MM.1S (cell line): ENCODE measurements around the gene ZBTB32.

Experiments used
- DNase-seq: peaks from one replicate; pipeline ENCODE4 v3.0.0-alpha.2; 2015
- H2AFZ ChIP-seq: fragments of 300-600 bp; sonication (generic); 2 replicates; pipeline ENCODE4 v1.6.0; 2016; ENCODE audit warnings: antibody characterized with exemption, low read length
- H3F3A ChIP-seq: fragments of 300-600 bp; sonication (generic); 2 replicates; pipeline ENCODE4 v1.6.1; 2016; ENCODE audit warnings: mild to moderate bottlenecking, antibody characterized with exemption, low read length, moderate library complexity, mixed read lengths; ENCODE audit not compliant: insufficient read depth
- H3K27ac ChIP-seq: fragments of 300-600 bp; sonication (generic); 2 replicates; pipeline ENCODE4 v1.5.1; 2016; ENCODE audit warnings: mild to moderate bottlenecking, low read length
- H3K27me3 ChIP-seq: fragments of 300-600 bp; sonication (generic); replicated peaks from 2 replicates; pipeline ENCODE4 v1.6.0; 2016; ENCODE audit warnings: low read length; ENCODE audit not compliant: insufficient read depth
- H3K36me3 ChIP-seq: fragments of 300-600 bp; sonication (generic); replicated peaks from 2 replicates; pipeline ENCODE4 v1.6.1; 2016; ENCODE audit warnings: mild to moderate bottlenecking, low read length, mixed read lengths; ENCODE audit not compliant: insufficient read depth
- H3K4me1 ChIP-seq: fragments of 300-600 bp; sonication (generic); 2 replicates; pipeline ENCODE4 v1.6.1; 2016; ENCODE audit warnings: low read length, mixed read lengths
- H3K4me2 ChIP-seq: fragments of 300-600 bp; sonication (generic); 2 replicates; pipeline ENCODE4 v1.6.0; 2016; ENCODE audit warnings: low read depth, low read length
- H3K4me3 ChIP-seq: fragments of 300-600 bp; sonication (generic); 2 replicates; pipeline ENCODE4 v1.5.1; 2016; ENCODE audit warnings: low read length, mixed read lengths
- H3K79me2 ChIP-seq: fragments of 300-600 bp; sonication (generic); 2 replicates; pipeline ENCODE4 v1.6.1; 2016; ENCODE audit warnings: mixed run types, low read length, mixed read lengths
- H3K9ac ChIP-seq: fragments of 300-600 bp; sonication (generic); 2 replicates; pipeline ENCODE4 v1.6.1; 2016; ENCODE audit warnings: low read length, mixed read lengths
- H3K9me2 ChIP-seq: fragments of 300-600 bp; sonication (generic); replicated peaks from 2 replicates; pipeline ENCODE4 v1.6.1; 2016; ENCODE audit warnings: mild to moderate bottlenecking, low read length, mixed read lengths; ENCODE audit not compliant: insufficient read depth
- H3K9me3 ChIP-seq: fragments of 300-600 bp; sonication (generic); replicated peaks from 2 replicates; pipeline ENCODE4 v1.6.1; 2016; ENCODE audit warnings: mild to moderate bottlenecking, low read length, mixed read lengths; ENCODE audit not compliant: insufficient read depth
- H4K20me1 ChIP-seq: fragments of 300-600 bp; sonication (generic); 2 replicates; pipeline ENCODE4 v1.6.1; 2016; ENCODE audit warnings: mild to moderate bottlenecking, low read length, moderate library complexity, mixed read lengths; ENCODE audit not compliant: insufficient read depth
- EZH2 ChIP-seq: fragments of 300-600 bp; sonication (generic); optimal IDR thresholded peaks from 2 replicates; pipeline ENCODE3; 2017; ENCODE audit warnings: low read depth, mild to moderate bottlenecking, antibody characterized with exemption, low read length, mixed read lengths
- EZH2phosphoT487 ChIP-seq: fragments of 300-600 bp; sonication (generic); IDR thresholded peaks from 2 replicates; pipeline ENCODE4 v1.6.1; 2018; ENCODE audit warnings: antibody characterized with exemption, low read length
- TF ChIP-seq, protein P1 (sequence below): fragments of 300-600 bp; sonication (generic); IDR thresholded peaks from 2 replicates; pipeline ENCODE4 v1.5.1; 2016; ENCODE audit warnings: antibody characterized with exemption, low read length, mixed read lengths

The ZBTB32 gene

DNA sequence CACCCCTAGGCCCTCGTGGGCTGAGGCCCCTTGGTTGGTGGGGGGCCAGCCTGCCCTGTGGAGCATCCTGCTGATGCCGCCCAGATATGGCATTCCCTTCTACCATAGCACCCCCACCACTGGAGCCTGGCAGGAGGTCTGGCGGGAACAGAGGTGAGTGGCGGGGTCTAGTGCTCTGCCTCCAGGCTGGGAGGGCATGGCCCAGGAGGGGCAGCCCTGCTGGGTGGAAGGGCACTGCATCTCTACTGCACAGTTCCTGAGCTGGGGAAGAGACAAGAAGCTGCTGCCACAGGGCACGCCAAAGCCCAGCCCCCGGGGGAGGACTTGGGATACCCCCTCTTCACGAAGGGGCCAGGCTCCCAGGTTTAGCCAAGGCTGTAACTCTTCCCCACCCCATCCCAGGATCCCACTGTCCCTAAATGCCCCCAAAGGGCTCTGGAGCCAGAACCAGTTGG is 11.0 kb downstream of the ZBTB32 start:
- Histone ChIP-seq H4K20me1 (no peaks in the 10 kb centered on the region), H2AFZ (peak overlapping the region; percentile 98; the same call in 1 of the 2 replicates), H3K79me2 (peaks cover 22% of the 10 kb centered on the region), H3K4me1 (peaks cover 14% of the 10 kb centered on the region), H3K9me2 (no peaks in the 10 kb centered on the region), H3K4me2 (peak overlapping the region; percentile 93; the same call in 1 of the 2 replicates), H3F3A (peaks cover 7% of the 10 kb centered on the region; the same call in 1 of the 2 replicates), H3K4me3 (peak overlapping the region; percentile 72; the same call in 1 of the 2 replicates), H3K9me3 (no peaks in the 10 kb centered on the region), H3K36me3 (no peaks in the 10 kb centered on the region), H3K27me3 (peaks cover 27% of the 10 kb centered on the region), H3K27ac (no peak overlapping the region), H3K9ac (no peak overlapping the region; the same call in 1 of the 2 replicates)
- TF ChIP-seq EZH2 (no peak), EZH2phosphoT487 (no peak)
- TF ChIP-seq, protein P1, sequence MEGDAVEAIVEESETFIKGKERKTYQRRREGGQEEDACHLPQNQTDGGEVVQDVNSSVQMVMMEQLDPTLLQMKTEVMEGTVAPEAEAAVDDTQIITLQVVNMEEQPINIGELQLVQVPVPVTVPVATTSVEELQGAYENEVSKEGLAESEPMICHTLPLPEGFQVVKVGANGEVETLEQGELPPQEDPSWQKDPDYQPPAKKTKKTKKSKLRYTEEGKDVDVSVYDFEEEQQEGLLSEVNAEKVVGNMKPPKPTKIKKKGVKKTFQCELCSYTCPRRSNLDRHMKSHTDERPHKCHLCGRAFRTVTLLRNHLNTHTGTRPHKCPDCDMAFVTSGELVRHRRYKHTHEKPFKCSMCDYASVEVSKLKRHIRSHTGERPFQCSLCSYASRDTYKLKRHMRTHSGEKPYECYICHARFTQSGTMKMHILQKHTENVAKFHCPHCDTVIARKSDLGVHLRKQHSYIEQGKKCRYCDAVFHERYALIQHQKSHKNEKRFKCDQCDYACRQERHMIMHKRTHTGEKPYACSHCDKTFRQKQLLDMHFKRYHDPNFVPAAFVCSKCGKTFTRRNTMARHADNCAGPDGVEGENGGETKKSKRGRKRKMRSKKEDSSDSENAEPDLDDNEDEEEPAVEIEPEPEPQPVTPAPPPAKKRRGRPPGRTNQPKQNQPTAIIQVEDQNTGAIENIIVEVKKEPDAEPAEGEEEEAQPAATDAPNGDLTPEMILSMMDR, result no peak
- no peak for DNase-seq

DNA sequence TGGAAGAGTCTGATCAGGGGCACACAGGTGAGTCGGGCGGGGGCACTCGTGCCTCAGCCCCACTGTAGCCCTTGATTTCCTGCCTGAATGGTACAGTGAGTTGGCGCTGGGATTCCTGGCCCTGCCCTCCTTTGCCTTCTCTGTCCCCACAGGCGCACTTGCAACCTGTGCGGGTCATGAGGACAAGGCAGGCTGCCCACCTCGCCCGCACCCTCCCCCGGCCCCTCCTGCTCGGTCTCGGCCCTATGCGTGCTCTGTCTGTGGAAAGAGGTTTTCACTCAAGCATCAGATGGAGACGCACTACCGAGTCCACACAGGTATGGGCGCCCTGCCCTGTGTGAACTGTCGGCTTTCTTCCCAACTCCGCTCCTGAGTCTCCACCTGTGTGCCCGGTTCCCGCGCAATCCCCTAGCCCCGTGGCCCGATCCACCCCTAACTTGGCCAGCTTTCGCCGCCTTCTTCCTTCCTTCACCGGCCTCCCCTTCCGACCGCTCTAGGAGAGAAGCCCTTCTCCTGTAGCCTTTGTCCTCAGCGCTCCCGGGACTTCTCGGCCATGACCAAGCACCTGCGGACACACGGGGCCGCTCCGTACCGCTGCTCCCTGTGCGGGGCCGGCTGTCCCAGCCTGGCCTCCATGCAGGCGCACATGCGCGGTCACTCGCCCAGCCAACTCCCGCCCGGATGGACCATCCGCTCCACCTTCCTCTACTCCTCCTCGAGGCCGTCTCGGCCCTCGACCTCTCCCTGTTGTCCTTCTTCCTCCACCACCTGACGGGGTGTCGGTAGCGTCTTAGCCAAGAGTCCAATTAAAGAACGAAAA is 11.8 kb downstream of the ZBTB32 start:
- Histone ChIP-seq H3K79me2 (peaks cover 28% of the 10 kb centered on the region), H3K4me2 (peak overlapping the region; percentile 93), H3F3A (peaks cover 7% of the 10 kb centered on the region; the same call in 1 of the 2 replicates), H3K4me1 (peaks cover 13% of the 10 kb centered on the region), H3K4me3 (peak overlapping the region; percentile 72), H2AFZ (peak overlapping the region; percentile 98), H3K9me2 (no peaks in the 10 kb centered on the region), H3K36me3 (no peaks in the 10 kb centered on the region), H3K9ac (peak overlapping the region; percentile 64; the same call in 1 of the 2 replicates), H3K9me3 (no peaks in the 10 kb centered on the region), H3K27ac (peak overlapping the region; percentile 15; the same call in 1 of the 2 replicates), H3K27me3 (peaks cover 22% of the 10 kb centered on the region), H4K20me1 (no peaks in the 10 kb centered on the region)
- DNase-seq, result peak; percentile 18
- TF ChIP-seq, protein P1, result no peak
- TF ChIP-seq EZH2phosphoT487, result no peak
- no peak for TF ChIP-seq EZH2

DNA sequence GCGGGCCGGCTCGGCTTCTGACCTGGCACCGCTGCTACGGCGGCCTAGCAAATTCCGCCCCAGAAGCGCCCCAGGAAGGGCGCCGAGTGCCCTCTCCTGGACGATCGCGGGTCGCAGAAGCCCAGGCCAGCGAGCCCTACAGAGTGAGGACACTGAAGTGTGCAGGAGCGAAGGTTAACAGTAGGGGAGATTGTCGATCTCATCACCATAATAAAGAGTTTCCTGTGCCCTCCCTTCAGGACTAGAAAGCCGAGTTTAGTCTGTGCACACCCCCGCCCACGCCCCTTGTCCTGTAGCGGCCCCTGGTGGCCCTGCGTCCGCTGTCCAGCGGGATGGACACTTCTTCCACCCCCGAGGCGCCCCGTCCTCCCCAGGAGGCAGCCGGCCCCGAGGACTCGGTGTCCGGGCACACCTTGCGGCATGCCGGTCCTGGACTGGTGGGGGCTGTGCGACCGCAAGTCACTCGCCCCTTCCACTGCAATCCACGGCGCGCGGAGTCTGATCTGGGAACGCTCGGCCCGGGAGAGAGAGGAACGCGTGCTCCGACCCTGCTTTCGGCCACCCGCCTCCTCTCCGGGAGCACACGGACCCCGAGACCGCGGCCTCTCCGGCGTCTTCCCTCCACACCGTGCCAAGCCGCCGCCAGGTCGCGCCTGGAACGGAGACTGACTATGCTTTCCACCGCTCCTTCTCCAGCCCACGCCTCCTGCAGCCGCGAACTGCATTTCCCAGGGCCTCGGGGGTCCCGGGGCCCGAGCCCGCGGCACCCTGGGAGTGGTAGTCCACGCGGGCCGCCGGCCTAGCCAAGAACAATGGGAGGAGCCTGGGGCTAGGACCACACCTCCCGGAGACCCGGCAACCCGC is 12.7 kb downstream of the ZBTB32 start:
- H3K36me3 ChIP-seq, result no peaks in the 10 kb centered on the region

More for the DNA sequence above, 12.7 kb downstream of the ZBTB32 start:
- TF ChIP-seq, protein P1, result peak; percentile 84
- TF ChIP-seq EZH2, result no peak
- Histone ChIP-seq H3K9ac (peak overlapping the region; percentile 64; the same call in 1 of the 2 replicates), H3K27ac (peak overlapping the region; percentile 15; the same call in 1 of the 2 replicates), H3K4me3 (peak overlapping the region; percentile 72), H3K9me2 (no peaks in the 10 kb centered on the region), H3K4me2 (peak overlapping the region; percentile 93), H3K4me1 (peaks cover 9% of the 10 kb centered on the region; the same call in 1 of the 2 replicates), H3K79me2 (peaks cover 34% of the 10 kb centered on the region), H4K20me1 (no peaks in the 10 kb centered on the region), H3K27me3 (peaks cover 21% of the 10 kb centered on the region), H2AFZ (peak overlapping the region; percentile 98), H3F3A (peaks cover 7% of the 10 kb centered on the region; the same call in 1 of the 2 replicates), H3K9me3 (no peaks in the 10 kb centered on the region)
- DNase-seq, result peak; percentile 96
